Endodermal cell (in vitro differentiated cells): ENCODE data around the gene C3. TPM values are rescaled to one million over a fixed set of nuclear protein-coding genes. Genes with fewer than 3 reads are reported as not detected.

Experiments
- DNase-seq: peaks from one replicate; pipeline ENCODE4 v3.0.0-alpha.2; 2017
- H3K27ac ChIP-seq: 2 replicates; pipeline ENCODE4 v1.5.1; 2013; ENCODE audit warnings: mild to moderate bottlenecking, low read depth, low read length, moderate library complexity
- H3K27me3 ChIP-seq: 2 replicates; pipeline ENCODE4 v1.6.1; 2013; ENCODE audit warnings: mild to moderate bottlenecking, low read length, moderate library complexity; ENCODE audit not compliant: insufficient read depth, control insufficient read depth, poor library complexity, severe bottlenecking
- H3K36me3 ChIP-seq: 2 replicates; pipeline ENCODE4 v1.7.0; 2013; ENCODE audit warnings: mild to moderate bottlenecking, low read length, moderate library complexity; ENCODE audit not compliant: control insufficient read depth, insufficient read depth
- H3K4me1 ChIP-seq: one replicate; pipeline ENCODE4 v1.7.0; 2013; ENCODE audit warnings: low read length; ENCODE audit not compliant: control insufficient read depth, insufficient read depth
- H3K4me3 ChIP-seq: 2 replicates; pipeline ENCODE4 v1.5.1; 2013; ENCODE audit warnings: mild to moderate bottlenecking, low read length, moderate library complexity
- H3K9ac ChIP-seq: 2 replicates; pipeline ENCODE4 v1.6.1; 2013; ENCODE audit warnings: mild to moderate bottlenecking, low read length, moderate library complexity; ENCODE audit not compliant: poor library complexity, severe bottlenecking; ENCODE audit errors: extremely low read depth
- H3K9me3 ChIP-seq: 2 replicates; pipeline ENCODE4 v1.6.1; 2013; ENCODE audit warnings: mild to moderate bottlenecking, low read length, moderate library complexity; ENCODE audit not compliant: control insufficient read depth
- H3K27ac Mint-ChIP-seq: 2 replicates; pipeline ENCODE4 v1.8.0; 2020; ENCODE audit warnings: mixed read lengths
- H3K27me3 Mint-ChIP-seq: 2 replicates; pipeline ENCODE4 v1.8.0; 2021; ENCODE audit warnings: mild to moderate bottlenecking, mixed read lengths; ENCODE audit not compliant: insufficient read depth
- H3K36me3 Mint-ChIP-seq: 2 replicates; pipeline ENCODE4 v1.8.0; 2020; ENCODE audit warnings: low read depth, mixed read lengths
- H3K4me1 Mint-ChIP-seq: 2 replicates; pipeline ENCODE4 v1.8.0; 2020; ENCODE audit warnings: mixed read lengths
- H3K4me3 Mint-ChIP-seq: 2 replicates; pipeline ENCODE4 v1.8.0; 2020; ENCODE audit warnings: mild to moderate bottlenecking, moderate library complexity, mixed read lengths
- H3K9me3 Mint-ChIP-seq: 2 replicates; pipeline ENCODE4 v1.8.0; 2020; ENCODE audit warnings: mild to moderate bottlenecking, mixed read lengths
- CTCF ChIP-seq: fragments of 200-600 bp; sonication (generic); conservative IDR thresholded peaks from 2 replicates; pipeline ENCODE4 v1.5.0; 2021; ENCODE audit warnings: antibody characterized with exemption, mild to moderate bottlenecking
- WGBS, 2 experiments: methylation state at CpG; one replicate each; pipeline versions ENCODE4 v1.1.5 to v1.1.7; 2013; ENCODE audit warnings: missing lambda C conversion rate in 2 of 2, mixed read lengths in 1 of 2; ENCODE audit not compliant: insufficient coverage in 1 of 2, insufficient read length in 1 of 2; 5-methylcytosine and 5-hydroxymethylcytosine counted together
- total RNA-seq, 2 donors: library from RNA; stranded (reverse); fragmentation: NEBNext Ultra II Directional in 1 of 2; extraction: Animal tissue kit (Norgen Biotek cat#: 25700) in 1 of 2; gene quantifications; 2 replicates in 1 of 2; 3 replicates in 1 of 2; pipeline ENCODE4 v1.2.1, GENCODE V29; 2021

C3 gene
- total RNA-seq, 2 donors from 2014 or later, result 13.7 to 23.5 TPM

GRCh38 chr19:6719540-6719861 lies 949 bp downstream of the C3 start:
- no peaks in the 10 kb centered on the region for H3K4me1 ChIP-seq
- no peak for DNase-seq
- no peak overlapping the region for H3K9ac ChIP-seq
- H3K9me3 ChIP-seq, result peaks cover 5% of the 10 kb centered on the region
- no peak for TF ChIP-seq CTCF
- H3K9me3 Mint-ChIP-seq, result peaks cover 10% of the 10 kb centered on the region
- no peaks in the 10 kb centered on the region for H3K27me3 ChIP-seq
- H3K4me3 Mint-ChIP-seq, result no peak overlapping the region
- H3K27me3 Mint-ChIP-seq, result peaks cover 5% of the 10 kb centered on the region
- H3K4me3 ChIP-seq, result no peak overlapping the region
- peaks cover 7% of the 10 kb centered on the region for H3K4me1 Mint-ChIP-seq
- H3K36me3 ChIP-seq, result no peaks in the 10 kb centered on the region
- 87 to 96% methylated on average over 3 to 6 of the region's 6 CpGs for WGBS, 2 experiments
- no peaks in the 10 kb centered on the region for H3K36me3 Mint-ChIP-seq
- no peak overlapping the region for H3K27ac ChIP-seq
- no peak overlapping the region for H3K27ac Mint-ChIP-seq

DNA sequence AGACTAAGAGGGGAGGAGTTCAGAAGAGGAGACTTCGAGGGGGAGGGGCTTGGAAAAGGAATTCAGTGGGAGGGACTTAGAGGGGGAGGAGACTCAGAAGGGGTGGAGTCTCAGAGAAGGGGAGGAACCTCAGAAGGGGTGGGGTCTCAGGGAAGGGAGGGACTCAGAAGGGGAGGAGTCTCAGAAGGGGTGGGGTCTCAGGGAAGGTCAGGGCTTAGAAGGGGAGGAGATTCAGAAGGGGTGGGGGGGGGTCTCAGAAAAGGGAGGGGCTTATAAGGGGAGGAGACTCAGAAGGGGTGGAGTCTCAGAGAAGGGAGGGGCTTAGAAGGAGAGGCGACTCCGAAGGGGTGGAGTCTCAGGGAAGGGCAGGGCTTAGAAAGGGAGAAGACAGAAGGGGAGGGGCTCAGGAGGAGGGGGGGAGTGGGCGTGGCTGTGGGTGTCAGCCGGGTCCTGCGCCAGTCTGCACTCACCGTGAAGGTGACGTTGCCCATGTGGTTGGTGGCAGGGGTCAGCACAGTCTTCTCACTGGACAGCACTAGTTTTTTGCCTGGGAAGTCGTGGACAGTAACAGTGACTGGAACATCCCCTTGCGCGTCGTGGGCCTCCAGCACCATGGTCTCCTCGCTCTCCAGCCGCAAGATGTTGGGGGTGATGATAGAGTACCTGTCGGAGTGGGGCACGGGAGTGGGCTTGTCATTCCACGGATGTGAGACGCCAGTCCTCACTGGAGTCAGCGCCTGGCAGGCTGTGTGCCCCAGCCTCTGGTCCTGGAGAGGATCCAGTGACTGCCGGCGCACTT lies 1.5 kb downstream of the C3 start:
- peaks cover 5% of the 10 kb centered on the region for H3K9me3 ChIP-seq
- H3K9me3 Mint-ChIP-seq, result peaks cover 10% of the 10 kb centered on the region
- H3K4me1 ChIP-seq, result no peaks in the 10 kb centered on the region
- H3K36me3 Mint-ChIP-seq, result no peaks in the 10 kb centered on the region
- no peak overlapping the region for H3K27ac ChIP-seq
- no peaks in the 10 kb centered on the region for H3K27me3 ChIP-seq
- no peak overlapping the region for H3K9ac ChIP-seq
- H3K4me3 ChIP-seq, result no peak overlapping the region
- 92 to 96% methylated on average over 12 to 21 of the region's 21 CpGs for WGBS, 2 experiments
- TF ChIP-seq CTCF, result no peak
- H3K36me3 ChIP-seq, result no peaks in the 10 kb centered on the region
- DNase-seq, result peak; percentile 94
- H3K4me1 Mint-ChIP-seq, result peaks cover 7% of the 10 kb centered on the region
- no peak overlapping the region for H3K27ac Mint-ChIP-seq
- H3K4me3 Mint-ChIP-seq, result no peak overlapping the region
- peaks cover 5% of the 10 kb centered on the region for H3K27me3 Mint-ChIP-seq

GRCh38 chr19:6718111-6718740 lies 2.2 kb downstream of the C3 start:
- peaks cover 5% of the 10 kb centered on the region for H3K9me3 ChIP-seq
- 91 to 93% methylated on average over 13 to 23 of the region's 23 CpGs for WGBS, 2 experiments
- no peaks in the 10 kb centered on the region for H3K36me3 Mint-ChIP-seq
- no peak overlapping the region for H3K27ac ChIP-seq
- H3K4me3 Mint-ChIP-seq, result no peak overlapping the region
- no peaks in the 10 kb centered on the region for H3K4me1 ChIP-seq
- no peak for TF ChIP-seq CTCF
- H3K27me3 ChIP-seq, result no peaks in the 10 kb centered on the region
- H3K27me3 Mint-ChIP-seq, result peaks cover 5% of the 10 kb centered on the region
- peak; percentile 72 for DNase-seq
- no peak overlapping the region for H3K4me3 ChIP-seq
- no peaks in the 10 kb centered on the region for H3K36me3 ChIP-seq
- H3K9me3 Mint-ChIP-seq, result peaks cover 10% of the 10 kb centered on the region
- H3K4me1 Mint-ChIP-seq, result peaks cover 3% of the 10 kb centered on the region
- no peak overlapping the region for H3K27ac Mint-ChIP-seq
- H3K9ac ChIP-seq, result no peak overlapping the region
